GOT3 (cell line): ENCODE results near the gene KRTAP5-1.
"Not testable (repeated sequence)": the region's sequence is repeated elsewhere in the genome, so short reads cannot be mapped to it uniquely, and the experiment has no call there.

Source experiments
- DNase-seq: peaks from one replicate; lab custom pipeline; 2025; ENCODE audit warnings: mixed read lengths; lab: John Stamatoyannopoulos, UW

Gene KRTAP5-1, protein sequence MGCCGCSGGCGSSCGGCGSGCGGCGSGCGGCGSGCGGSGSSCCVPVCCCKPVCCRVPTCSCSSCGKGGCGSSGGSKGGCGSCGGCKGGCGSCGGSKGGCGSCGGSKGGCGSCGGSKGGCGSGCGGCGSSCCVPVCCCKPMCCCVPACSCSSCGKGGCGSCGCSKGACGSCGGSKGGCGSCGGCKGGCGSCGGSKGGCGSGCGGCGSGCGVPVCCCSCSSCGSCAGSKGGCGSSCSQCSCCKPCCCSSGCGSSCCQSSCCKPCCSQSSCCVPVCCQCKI

DNA sequence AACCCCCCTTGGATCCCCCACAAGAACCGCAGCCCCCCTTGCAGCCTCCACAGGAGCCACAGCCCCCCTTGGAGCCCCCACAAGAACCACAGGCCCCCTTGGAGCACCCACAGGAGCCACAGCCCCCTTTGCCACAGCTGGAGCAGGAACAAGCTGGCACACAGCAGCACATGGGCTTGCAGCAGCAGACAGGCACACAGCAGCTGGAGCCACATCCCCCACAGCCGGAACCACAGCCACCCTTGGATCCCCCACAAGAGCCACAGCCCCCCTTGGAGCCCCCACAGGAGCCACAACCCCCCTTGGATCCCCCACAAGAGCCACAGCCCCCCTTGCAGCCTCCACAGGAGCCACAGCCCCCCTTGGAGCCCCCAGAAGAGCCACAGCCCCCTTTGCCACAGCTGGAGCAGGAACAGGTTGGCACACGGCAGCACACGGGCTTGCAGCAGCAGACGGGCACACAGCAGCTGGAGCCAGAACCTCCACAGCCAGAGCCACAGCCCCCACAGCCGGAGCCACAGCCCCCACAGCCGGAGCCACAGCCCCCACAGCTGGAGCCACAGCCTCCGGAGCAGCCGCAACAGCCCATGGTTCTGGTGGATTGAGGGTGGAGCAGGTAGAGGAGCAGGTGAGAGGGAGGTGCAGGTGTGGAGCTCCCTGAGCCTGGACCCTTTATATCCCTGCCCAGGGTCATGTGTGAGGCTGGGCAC, at the start of gene KRTAP5-1:
TSS of gene KRTAP5-1 (minus strand) at position 623 of the 710 bp plus-strand sequence. CDS start at position 589, 34 bp downstream.
- not testable (repeated sequence) for DNase-seq

DNA sequence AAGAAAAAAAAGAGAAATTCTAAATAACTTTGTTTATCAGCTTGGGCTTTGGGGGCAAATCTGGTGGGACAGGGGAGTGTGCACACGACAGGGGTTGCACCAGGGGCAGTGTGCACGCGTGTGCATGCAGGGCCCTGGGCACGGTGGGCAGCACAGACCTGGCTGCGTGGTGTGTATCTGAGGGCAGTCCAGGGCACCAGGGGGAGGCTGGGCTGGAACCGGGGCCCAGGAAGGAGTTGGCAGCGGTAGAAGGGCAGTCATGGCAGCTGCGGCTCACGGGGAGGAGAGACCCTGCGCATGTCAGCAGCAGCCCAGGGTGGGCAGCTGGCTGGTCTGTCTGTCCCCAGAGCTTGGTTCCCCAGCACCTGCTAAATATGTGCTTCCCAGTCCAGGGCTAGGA, 48.8 kb upstream of the KRTAP5-1 start:
- no peak for DNase-seq

DNA sequence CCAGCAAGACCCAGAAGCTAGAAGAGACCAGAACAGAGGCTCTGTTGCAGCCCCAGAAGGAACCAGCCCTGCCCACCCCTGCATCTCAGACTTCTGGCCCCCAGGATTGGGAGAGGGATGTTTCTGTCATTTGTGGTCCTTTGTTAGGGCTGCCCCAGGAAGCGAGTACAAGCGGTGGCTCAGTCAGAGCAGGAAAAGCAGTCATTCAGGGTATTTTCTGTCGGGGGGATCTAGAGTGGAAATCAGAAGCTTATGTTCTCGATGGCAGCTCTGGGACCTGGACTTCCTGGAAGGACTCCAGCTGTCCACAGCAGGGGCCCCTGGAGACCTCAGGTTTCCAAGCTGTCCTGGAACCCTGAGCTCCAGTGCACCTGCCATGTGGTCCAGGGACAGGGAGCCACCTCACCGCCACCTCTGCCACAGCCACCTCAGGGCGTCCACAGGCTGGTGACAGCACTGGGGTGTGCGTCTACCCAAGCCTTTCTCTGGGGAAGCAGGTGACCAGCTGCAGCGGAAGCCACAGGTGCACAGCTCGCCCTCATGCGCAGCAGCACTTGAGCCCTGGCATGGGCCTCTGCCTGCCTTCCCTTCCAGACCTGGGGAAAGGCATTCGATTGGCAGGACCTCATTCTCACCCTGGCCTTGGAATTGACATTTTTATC, 47.1 kb upstream of the KRTAP5-1 start:
- DNase-seq = no peak

DNA sequence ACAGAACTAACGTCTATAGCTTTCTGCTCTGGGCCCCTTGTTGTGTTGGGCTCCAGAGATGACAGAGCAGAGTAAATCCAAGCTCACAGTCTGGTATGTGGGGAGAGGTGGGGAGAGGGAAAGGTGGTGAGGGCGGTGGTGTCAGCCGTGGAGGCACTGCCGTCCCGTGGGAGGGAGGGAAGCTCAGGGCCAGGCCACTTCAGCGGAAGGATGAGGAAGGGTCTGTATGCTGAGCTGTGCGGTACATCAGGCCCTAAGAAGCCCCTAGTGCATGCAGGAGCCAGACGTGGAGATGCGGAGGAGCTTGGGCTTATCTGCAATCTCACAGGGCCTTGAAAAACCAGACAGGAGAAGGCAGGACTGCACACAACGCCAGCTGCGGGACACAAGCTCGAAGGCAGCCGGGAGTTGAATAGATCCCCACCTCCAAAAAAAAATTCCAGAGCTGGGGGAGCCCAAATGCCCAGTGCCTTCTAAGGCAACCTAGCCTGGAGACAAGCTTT, 46.0 kb upstream of the KRTAP5-1 start:
- no peak for DNase-seq

DNA sequence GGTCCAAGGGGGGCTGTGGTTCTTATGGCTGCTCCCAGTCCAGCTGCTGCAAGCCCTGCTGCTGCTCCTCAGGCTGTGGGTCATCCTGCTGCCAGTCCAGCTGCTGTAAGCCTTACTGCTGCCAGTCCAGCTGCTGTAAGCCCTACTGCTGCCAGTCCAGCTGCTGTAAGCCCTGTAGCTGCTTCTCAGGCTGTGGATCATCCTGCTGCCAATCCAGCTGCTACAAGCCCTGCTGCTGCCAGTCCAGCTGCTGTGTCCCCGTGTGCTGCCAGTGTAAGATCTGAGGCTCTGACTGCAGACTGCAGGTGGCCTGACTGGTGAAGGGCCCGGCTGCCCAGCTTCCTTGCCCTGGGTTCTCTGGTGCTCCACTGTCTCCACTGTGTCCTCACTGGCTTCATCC, 45.2 kb upstream of the KRTAP5-1 start:
- DNase-seq = no peak

DNA sequence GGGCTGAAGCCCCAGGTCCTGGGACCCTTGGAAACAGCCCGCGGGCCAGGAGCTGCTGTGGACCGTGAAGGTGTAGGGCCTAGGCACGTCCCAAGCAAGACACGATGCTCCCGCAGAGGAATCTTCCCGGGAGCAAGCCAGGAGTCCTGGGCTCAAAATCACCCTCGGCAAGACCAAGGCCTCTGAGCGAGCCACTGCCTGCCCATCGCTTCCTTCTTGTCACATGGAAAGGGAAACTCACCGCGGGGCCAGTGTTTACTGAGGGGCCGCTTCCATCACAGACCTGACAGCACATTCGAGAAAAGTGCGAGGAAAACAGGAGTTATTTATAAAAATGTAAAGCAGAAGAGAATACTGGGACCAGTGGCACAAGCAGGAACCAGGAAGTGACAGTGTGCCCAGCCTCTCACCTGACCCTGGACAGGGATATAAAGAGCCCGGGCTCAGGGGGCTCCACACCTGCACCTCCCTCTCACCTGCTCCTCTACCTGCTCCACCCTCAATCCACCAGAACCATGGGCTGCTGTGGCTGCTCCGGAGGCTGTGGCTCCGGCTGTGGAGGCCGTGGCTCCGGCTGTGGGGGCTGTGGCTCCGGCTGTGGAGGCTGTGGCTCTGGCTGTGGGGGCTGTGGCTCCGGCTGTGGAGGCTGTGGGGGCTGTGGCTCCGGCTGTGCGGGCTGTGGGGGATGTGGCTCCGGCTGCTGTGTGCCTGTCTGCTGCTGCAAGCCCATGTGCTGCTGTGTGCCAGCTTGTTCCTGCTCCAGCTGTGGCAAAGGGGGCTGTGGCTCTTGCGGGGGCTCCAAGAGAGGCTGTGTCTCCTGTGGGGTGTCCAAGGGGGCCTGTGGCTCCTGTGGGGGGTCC, 44.5 kb upstream of the KRTAP5-1 start, which contains the start of gene KRTAP5-5:
TSS of gene KRTAP5-5 (plus strand) at position 450 of the 860 bp plus-strand sequence. CDS start at position 516, 66 bp downstream.
- DNase-seq = no peak

DNA sequence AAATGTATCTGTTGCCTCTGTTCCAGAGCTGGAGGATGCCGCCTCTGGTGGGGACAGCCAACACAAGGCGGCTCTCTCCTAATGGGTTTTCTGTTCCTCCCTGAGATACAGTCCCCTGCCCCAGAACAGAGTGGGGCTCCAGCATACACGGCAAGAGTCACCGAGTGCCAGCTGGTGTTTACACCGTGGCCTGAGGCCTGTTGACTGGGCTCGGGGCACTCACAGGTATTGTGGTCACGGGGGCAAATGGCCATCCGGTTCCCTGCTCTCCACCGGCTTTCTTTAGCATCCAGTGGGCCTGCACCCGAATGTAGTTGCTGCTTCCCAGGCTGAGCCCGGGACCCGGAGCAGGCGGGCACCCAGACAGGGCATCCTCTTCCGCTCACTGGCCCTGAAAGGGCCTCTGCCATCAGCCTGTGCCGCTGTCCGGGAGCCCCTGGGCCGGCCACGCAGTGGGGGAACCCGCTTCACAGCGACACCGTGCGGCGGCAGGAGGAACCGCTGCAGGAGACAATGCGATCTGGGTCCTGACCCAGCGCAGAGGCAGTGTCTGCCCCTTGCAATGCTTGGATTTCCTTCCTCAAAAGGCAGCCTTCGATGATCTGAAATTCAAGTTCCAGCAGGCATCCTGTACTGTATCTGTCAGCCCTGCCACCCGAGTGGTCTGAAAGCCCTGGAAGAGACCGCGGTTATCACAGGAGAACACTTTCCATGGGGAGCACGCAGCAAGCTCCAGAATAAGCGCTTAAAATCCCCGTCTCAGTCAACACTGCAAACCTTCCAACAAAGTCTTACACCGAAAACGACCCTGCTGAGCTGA, 43.6 kb upstream of the KRTAP5-1 start:
- DNase-seq = no peak

DNA sequence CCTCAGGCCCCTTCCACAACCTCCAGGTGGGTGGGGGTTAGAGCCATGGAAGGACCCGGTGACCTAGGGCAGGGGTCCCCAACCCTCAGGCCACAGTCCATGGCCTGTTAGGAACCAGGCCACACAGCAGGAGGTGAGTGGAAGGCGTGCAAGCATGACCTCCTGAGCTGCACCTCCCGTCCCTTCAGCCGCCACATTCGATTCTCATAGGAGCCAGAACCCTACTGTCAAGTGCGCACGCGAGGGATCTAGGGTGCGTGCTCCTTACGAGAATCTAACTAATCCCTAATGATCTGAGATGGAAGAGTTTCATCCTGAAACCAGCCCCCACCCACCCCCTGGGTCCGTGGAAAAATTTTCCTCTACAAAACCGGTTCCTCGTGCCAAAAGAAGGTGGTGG, 40.5 kb upstream of the KRTAP5-1 start:
- no peak for DNase-seq

DNA sequence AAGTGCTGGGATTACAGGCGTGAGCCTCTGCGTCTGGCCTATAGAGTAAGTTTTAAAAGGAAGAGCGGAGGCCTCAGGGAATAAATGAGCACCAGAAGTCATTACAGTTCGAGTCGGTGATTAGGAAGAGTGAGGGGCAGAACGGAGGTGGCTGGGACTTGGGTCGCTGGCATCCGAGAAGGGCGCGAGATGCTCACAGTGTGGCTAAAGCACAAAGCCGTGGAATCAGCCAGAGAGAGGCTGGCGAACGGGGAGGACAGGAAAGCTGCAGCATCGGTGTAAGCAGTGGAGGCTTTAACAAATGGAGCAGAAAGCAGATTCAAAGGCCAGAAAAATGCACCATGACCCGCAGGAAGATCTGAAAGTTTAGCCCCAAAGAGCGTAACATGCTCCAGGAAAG, 39.5 kb upstream of the KRTAP5-1 start:
- DNase-seq = no peak

DNA sequence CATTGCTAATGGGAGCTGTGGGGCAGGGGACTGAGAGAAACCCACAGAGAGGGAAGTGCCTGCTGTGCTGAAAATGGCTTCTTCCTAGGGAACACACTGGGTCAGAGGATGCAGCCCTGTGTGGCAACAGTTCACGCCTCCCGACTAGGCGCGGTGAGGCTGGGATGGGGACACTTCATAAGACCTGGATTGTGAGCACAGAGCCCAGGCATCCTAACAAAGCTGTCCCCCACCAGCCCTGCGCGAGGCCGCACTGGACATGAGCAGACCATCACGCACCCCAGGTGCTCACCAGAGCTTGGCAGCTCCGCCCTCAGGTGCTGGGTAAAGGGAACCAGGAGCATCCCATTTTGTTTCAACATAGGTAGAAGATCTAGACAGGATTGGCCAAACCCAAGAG, 38.6 kb upstream of the KRTAP5-1 start:
- no peak for DNase-seq

DNA sequence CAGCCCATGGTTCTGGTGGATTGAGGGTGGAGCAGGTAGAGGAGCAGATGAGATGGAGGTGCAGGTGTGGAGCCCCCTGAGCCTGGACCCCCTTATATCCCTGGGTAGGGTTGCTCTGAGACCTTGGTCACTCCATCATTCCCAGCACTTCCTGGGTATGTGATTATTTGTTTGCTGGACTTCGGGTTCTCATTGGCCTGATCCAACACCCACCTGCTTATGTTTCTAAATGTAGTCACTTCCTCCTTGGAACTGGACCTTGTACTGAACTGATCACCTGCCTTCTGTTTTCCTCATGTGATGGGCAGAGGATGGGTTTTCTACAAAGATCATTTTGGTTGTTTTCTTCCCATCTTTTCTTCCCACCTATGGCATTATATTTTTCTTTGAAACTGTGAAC, 37.0 kb upstream of the KRTAP5-1 start, which contains the start of gene KRTAP5-4:
TSS of gene KRTAP5-4 (minus strand) at position 53 of the 400 bp plus-strand sequence. CDS start at position 8, 45 bp downstream.
- DNase-seq = no peak

DNA sequence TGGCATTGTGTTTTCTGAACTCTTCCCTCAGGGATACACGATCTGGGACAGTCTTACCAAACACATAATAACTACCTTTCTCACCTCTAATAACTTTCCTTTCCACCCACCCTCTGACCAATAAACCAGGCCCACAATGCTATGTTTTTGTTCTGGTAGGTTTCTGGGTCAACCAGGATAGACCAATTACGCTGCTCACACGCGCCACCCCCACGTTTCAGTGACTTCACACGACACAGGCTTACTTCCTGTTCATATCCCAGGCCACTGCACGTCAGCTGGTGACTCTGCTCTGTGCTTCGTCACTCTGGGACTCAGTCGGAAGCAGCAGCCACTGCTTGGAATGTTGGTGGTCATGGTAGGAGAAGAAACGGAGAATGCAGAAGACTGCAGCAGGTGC, 34.4 kb upstream of the KRTAP5-1 start:
- no peak for DNase-seq

DNA sequence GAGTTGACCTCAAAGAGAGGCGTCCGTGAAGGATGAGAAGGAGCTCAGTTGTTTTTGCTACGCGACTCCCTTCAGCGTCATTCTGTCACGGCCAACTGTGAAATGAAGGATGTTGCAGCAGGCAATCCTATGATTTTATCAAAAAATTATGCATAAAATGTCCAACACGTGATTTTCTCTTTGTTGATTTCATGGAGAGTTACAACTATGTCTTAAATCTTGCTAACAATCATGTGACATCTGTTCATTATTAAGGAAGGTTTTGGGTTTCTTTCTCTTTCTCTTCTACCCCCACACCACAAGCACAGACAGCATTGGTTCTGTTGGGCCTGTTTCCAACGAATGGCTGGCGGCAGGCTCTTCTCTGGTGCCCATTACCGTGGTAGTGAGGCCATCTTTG, 33.1 kb upstream of the KRTAP5-1 start:
- no peak for DNase-seq

DNA sequence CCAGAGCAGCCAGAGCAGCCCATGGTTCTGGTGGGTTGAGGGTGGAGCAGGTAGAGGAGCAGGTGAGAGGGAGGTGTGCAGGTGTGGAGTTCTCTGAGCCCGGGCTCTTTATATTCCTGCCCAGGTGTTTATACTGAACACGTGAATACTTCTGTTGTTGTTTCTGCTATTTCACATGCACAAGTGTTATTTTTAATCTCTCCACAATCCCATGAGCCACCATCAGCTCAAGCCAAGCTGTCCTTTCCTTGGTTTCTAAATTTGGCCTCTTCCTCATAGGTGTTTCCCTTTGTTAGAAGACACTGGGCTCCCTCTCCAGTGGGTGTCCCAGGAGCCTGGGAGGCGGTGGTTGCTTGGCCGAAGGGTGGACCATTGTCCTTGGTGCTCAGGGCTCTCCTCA, 23.3 kb upstream of the KRTAP5-1 start, which contains the start of gene KRTAP5-3:
TSS of gene KRTAP5-3 (minus strand) at position 101 of the 400 bp plus-strand sequence. CDS start at position 23, 78 bp downstream.
- no peak for DNase-seq

DNA sequence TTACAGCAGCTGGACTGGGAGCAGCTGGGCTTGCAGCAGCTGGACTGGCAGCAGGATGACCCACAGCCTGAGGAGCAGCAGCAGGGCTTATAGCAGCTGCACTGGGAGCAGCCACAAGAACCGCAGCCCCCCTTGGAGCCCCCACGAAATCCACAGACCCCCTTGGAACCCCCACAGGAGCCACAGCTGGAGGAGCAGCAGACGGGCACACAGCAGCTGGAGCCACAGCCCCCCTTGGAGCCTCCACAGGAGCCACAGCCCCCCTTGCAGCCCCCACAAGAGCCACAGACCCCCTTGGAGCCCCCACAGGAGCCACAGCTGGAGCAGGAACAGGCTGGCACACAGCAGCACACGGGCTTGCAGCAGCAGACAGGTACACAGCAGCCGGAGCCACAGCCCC, 22.8 kb upstream of the KRTAP5-1 start:
- not testable (repeated sequence) for DNase-seq

DNA sequence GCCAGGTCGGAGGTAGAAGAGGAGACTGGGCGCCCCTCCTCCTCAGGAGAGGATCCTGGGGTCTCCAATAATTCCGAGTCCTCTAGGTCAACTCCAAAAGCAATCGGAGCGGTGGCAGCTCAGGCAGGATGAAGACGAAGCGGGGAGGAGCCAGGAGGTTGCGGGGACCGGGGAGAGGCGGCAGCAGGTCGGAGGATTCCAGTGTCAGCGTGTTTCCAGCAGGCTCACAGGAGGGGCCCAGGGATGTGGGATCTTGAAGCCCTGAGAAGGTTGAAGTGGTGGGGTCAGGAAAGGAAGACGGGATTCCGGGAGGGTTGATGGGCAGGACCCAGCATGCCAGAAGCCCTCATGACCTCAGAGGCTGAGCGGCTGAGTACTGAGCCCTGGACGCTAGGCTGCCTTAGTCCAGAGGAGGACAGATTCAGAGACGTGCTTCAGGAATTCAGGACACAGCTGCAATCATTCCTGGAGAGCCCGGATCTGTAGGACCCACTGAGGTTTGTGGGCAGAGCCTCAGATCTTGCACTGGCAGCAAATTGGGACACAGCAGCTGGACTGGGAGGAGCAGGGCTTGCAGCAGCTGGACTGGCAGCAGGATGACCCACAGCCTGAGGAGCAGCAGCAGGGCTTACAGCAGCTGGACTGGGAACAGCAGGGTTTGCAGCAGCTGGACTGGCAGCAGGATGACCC, 22.2 kb upstream of the KRTAP5-1 start:
- DNase-seq = not testable (repeated sequence)

DNA sequence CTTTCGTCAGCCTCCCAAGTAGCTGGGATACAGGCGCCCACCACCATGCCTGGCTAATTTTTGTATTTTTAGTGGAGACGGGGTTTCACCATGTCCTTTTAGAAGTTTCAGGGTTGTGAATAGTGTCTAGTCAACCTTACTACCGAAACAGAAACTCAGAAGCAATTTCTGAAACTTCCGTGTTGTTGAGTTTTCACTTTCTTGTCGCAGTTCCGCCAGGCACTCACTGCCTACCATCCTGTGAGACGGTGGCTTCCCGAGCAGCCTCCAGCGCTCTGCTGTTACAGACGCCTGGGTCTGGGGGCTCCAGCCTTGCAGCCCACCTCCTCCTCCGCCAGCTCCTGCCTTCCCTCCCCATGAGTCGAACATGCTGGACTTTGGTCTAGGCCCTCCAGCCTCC, 20.8 kb upstream of the KRTAP5-1 start:
- DNase-seq = not testable (repeated sequence)

DNA sequence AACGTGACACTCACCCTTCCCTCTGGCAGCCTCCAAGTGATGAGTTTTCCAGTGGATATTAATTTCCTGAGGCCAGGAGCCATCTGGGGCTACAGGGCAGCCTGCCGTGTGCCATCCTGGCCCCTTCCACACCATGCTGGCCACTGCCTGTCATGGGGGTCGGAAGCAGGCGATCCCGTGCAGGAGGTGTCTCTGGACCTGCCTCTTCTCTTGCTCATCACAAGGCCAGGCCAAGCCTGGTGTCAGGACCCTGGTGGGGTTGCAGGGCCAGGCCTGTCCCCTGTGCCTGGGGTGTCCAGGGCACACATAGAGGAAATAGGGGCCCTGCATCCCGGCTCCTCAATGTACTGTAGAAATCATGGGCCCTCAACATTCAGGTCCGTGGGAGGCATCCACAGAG, 19.6 kb upstream of the KRTAP5-1 start:
- no peak for DNase-seq

DNA sequence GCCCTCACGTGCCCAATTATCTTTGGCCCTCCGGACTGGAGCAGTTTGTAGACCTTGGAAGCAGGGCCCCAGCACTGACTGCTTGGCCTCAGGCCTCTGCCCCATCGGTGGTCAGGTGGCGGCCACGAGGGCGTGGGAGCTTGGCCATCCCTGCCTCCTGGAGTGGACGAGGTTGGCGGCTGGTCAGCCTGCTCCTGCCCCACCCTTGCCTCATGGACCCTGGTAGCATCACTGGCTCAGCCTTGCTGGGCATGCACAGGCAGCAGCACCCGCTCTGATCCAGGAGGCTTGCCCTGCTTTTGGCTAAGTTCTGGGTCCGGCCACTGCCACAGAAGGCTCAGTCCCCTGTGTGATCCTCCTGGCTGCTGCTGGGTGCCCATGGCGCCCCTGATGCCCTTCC, 19.1 kb upstream of the KRTAP5-1 start:
- DNase-seq = no peak

DNA sequence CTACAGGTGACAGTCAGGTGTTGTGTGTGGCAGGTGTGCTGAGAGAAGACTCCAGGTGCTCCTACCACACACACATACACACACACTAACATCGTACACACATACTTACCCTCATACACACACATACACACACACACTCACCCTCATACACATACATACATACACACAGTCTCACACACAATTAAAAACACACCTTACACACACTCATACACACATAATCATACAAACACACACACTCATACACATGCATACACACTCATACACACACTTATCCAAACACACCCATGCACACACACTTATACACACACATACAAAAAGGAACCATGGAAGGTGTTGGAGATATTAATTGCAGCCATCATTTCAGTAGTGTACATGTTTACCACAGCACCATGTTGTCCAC, 18.5 kb upstream of the KRTAP5-1 start:
- DNase-seq = no peak
